HL-60 (cell line): ENCODE results near the gene ADAMTS15.

Experiments used
- DNase-seq, 2 experiments: peaks; one replicate each; pipeline ENCODE4 v3.0.0-alpha.2; 2010 to 2020; ENCODE audit warnings: low read depth in 1 of 2, low spot score in 1 of 2
- H3K27ac ChIP-seq: fragments of 250-450 bp; sonication (Bioruptor Pico); replicated peaks from 2 replicates; pipeline ENCODE4 v1.5.1; 2020; ENCODE audit warnings: mild to moderate bottlenecking, moderate library complexity
- H3K27me3 ChIP-seq: fragments of 250-450 bp; sonication (Bioruptor Pico); 2 replicates; pipeline ENCODE4 v1.5.1; 2021; ENCODE audit warnings: mild to moderate bottlenecking, moderate library complexity; ENCODE audit not compliant: insufficient read depth, poor library complexity, severe bottlenecking
- H3K4me3 ChIP-seq: replicated peaks from 2 replicates; pipeline ENCODE4 v1.5.1; 2011; ENCODE audit warnings: mild to moderate bottlenecking, control low read depth, low read length; ENCODE audit not compliant: insufficient read depth
- CTCF ChIP-seq: IDR thresholded peaks from one replicate; pipeline ENCODE4 v1.5.1; 2011; ENCODE audit warnings: low read length, control low read depth, inconsistent platforms; ENCODE audit not compliant: insufficient read depth
- GABPA ChIP-seq: IDR thresholded peaks from 2 replicates; pipeline ENCODE4 v1.6.1; 2012; ENCODE audit warnings: low read depth
- POLR2AphosphoS5 ChIP-seq: IDR thresholded peaks from 2 replicates; pipeline ENCODE4 v1.6.1; 2012; ENCODE audit warnings: low read depth
- REST ChIP-seq: IDR thresholded peaks from 2 replicates; pipeline ENCODE4 v1.6.1; 2012; ENCODE audit warnings: low read depth; ENCODE audit not compliant: insufficient replicate concordance
- SPI1 ChIP-seq: IDR thresholded peaks from 2 replicates; pipeline ENCODE4 v1.6.1; 2012; ENCODE audit warnings: low read depth, mild to moderate bottlenecking, borderline replicate concordance

Gene ADAMTS15

GRCh38 chr11:130433357-130433756 is 15.1 kb upstream of the ADAMTS15 start:
- TF ChIP-seq POLR2AphosphoS5 (no peak), GABPA (no peak), REST (no peak), SPI1 (no peak), CTCF (no peak)

GRCh38 chr11:130434521-130435223 is 13.8 kb upstream of the ADAMTS15 start:
- H3K27ac ChIP-seq: no peak overlapping the region
- peaks cover 10% of the 10 kb centered on the region for H3K27me3 ChIP-seq
- peak overlapping the region; percentile 53 for H3K4me3 ChIP-seq
- DNase-seq: peak; percentile 61 to 69
- TF ChIP-seq CTCF (peak; percentile 90), GABPA (no peak)

More at GRCh38 chr11:130433357-130433756, 15.1 kb upstream of the ADAMTS15 start:
- H3K4me3 ChIP-seq: no peak overlapping the region
- no peak for DNase-seq
- no peak overlapping the region for H3K27ac ChIP-seq
- H3K27me3 ChIP-seq: peaks cover 22% of the 10 kb centered on the region

GRCh38 chr11:130435671-130436070 is 12.8 kb upstream of the ADAMTS15 start:
- H3K27me3 ChIP-seq: peaks cover 5% of the 10 kb centered on the region
- TF ChIP-seq REST (no peak), GABPA (no peak), POLR2AphosphoS5 (no peak), SPI1 (no peak), CTCF (no peak)
- no peak overlapping the region for H3K4me3 ChIP-seq
- no peak for DNase-seq
- no peak overlapping the region for H3K27ac ChIP-seq

GRCh38 chr11:130436171-130436570 is 12.3 kb upstream of the ADAMTS15 start:
- peaks cover 5% of the 10 kb centered on the region for H3K27me3 ChIP-seq
- H3K4me3 ChIP-seq: no peak overlapping the region
- DNase-seq: no peak

More at GRCh38 chr11:130436171-130436570, 12.3 kb upstream of the ADAMTS15 start:
- TF ChIP-seq POLR2AphosphoS5: no peak
- TF ChIP-seq GABPA: no peak
- TF ChIP-seq REST: no peak
- no peak overlapping the region for H3K27ac ChIP-seq
